ENCODE measurements around the gene MEX3D.

MEX3D gene

GRCh38 chr19:1585243-1585580 is 17.1 kb upstream of the MEX3D start:
- TF ChIP-seq CTCF (conservative IDR thresholded peaks at IDR 0.05; ENCODE audit: low read depth, low read length): no peak
- no peak overlapping the region for H3K4me3 ChIP-seq (ENCODE audit: low read depth, low read length)
- no peak for DNase-seq (ENCODE audit: low read depth)

DNA sequence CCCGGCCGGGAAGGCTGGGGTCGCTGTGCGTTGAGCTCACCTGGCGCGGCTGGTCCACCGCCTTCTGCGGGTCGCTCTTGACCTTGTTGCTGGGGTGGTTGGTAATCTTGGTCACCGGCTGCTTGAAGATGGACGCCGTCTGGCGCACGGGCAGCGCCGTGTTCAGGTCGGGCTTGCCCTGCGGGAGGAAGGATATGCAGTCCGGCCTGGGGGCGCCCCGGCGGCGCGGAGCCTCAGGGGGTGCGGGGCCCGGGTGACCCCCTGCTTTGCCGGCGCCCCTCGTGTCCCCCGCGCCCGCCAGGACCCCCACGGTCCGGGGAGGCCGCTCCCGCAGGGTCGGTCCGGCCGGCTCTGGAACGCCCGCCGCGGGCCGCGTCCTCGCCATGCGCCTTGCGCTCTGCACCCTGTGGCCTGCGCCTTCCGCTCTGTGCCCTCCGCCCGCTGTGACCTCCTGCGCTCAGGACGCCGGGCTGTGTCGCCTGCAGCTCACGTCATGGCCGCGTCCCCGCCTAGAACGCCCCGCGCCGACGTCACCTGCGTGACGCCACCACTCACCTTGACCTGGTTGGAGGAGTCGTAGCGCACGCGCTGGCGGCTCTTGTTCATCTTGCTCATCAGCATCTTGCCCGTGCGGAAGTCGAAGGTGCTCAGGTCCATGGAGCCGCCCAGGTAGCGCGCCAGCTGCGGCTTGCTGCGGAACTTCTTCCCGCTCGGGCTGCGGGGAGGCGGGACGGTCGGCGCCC is 16.5 kb upstream of the MEX3D start:
- no peak for DNase-seq (ENCODE audit: low read depth)
- no peak for TF ChIP-seq CTCF (conservative IDR thresholded peaks at IDR 0.05; ENCODE audit: low read depth, low read length)
- H3K4me3 ChIP-seq (ENCODE audit: low read depth, low read length): no peak overlapping the region

DNA sequence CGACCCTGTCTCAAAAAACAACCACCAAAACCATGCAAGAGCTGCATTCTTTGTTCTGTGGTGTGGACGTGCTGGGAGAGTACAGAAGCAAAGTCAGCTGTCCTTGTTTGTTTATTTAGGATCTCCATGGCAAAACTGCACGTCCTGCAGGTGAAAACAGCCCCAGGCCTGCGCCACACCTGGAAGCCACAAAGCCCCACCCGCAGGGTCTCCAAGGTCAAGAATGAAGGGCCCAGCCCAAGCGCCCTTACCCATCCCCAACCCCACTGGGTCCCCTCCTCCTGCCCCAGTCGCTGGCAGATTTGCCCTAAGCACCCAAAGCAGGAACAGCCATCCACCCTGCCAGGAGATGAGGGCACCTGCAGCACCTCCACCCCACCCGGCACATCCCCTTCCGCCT is 14.1 kb upstream of the MEX3D start:
- no peak for TF ChIP-seq CTCF (conservative IDR thresholded peaks at IDR 0.05; ENCODE audit: low read depth, low read length)
- H3K4me3 ChIP-seq (ENCODE audit: low read depth, low read length): no peak overlapping the region
- no peak for DNase-seq (ENCODE audit: low read depth)

DNA sequence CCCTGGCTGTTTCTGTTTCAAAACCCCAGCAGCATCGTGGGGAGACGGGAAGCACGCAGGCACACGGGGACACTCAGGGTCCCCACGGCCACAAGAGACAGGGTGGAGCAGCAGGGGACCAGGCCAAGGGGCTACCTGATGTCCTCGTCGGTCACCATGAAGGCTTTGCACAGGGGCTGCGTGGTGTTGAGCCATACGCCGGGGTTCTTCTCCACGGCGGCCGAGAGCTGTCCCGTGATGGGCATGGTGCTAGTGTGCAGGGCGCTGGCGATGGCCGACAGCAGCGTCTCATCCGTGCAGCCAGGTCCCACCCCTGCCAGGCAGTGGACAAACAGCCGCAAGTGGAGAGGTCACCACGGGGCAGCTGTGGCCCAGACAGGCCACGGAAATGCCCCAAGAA is 12.8 kb upstream of the MEX3D start:
- DNase-seq (ENCODE audit: low read depth): no peak
- no peak overlapping the region for H3K4me3 ChIP-seq (ENCODE audit: low read depth, low read length)
- no peak for TF ChIP-seq CTCF (conservative IDR thresholded peaks at IDR 0.05; ENCODE audit: low read depth, low read length)

- no peak for TF ChIP-seq CTCF (conservative IDR thresholded peaks at IDR 0.05; ENCODE audit: low read depth, low read length)
- H3K4me3 ChIP-seq (ENCODE audit: low read depth, low read length): no peak overlapping the region
- no peak for DNase-seq (ENCODE audit: low read depth)
Observed at GRCh38 chr19:1580382-1580781, 12.3 kb upstream of the MEX3D start.

- no peak for DNase-seq (ENCODE audit: low read depth)
- no peak for TF ChIP-seq CTCF (conservative IDR thresholded peaks at IDR 0.05; ENCODE audit: low read depth, low read length)
- no peak overlapping the region for H3K4me3 ChIP-seq (ENCODE audit: low read depth, low read length)
Observed at GRCh38 chr19:1579222-1579621, 11.1 kb upstream of the MEX3D start.

GRCh38 chr19:1577929-1578618 is 9.9 kb upstream of the MEX3D start:
- DNase-seq (ENCODE audit: low read depth): no peak
- no peak overlapping the region for H3K4me3 ChIP-seq (ENCODE audit: low read depth, low read length)
- no peak for TF ChIP-seq CTCF (conservative IDR thresholded peaks at IDR 0.05; ENCODE audit: low read depth, low read length)
